OCI-LY1 (cell line): ENCODE measurements around the gene PDGFA.

Source experiments
- H2AFZ ChIP-seq: fragments of 200-600 bp; sonication (generic), shearing (Covaris generic); 2 replicates; pipeline ENCODE4 v1.6.0; 2014; ENCODE audit warnings: antibody characterized with exemption, mild to moderate bottlenecking, low read length
- H3F3A ChIP-seq: fragments of 200-600 bp; sonication (generic), shearing (Covaris generic); 2 replicates; pipeline ENCODE4 v1.6.0; 2014; ENCODE audit warnings: mild to moderate bottlenecking, antibody characterized with exemption, low read length, moderate library complexity; ENCODE audit not compliant: insufficient read depth
- H3K27ac ChIP-seq: fragments of 200-600 bp; sonication (generic); 2 replicates; pipeline ENCODE4 v1.5.1; 2014; ENCODE audit warnings: low read length, mixed run types, mild to moderate bottlenecking, low read depth; ENCODE audit not compliant: poor library complexity, severe bottlenecking
- H3K27me3 ChIP-seq: fragments of 200-600 bp; sonication (generic); 2 replicates; pipeline ENCODE4 v1.6.0; 2014; ENCODE audit warnings: antibody characterized with exemption, mild to moderate bottlenecking, low read length, moderate library complexity; ENCODE audit not compliant: insufficient read depth
- H3K36me3 ChIP-seq: fragments of 200-600 bp; sonication (generic); 2 replicates; pipeline ENCODE4 v1.6.1; 2014; ENCODE audit warnings: mild to moderate bottlenecking, antibody characterized with exemption, low read length, moderate library complexity, mixed read lengths; ENCODE audit not compliant: insufficient read depth
- H3K4me1 ChIP-seq: fragments of 200-600 bp; sonication (generic); 2 replicates; pipeline ENCODE4 v1.5.1; 2014; ENCODE audit warnings: mild to moderate bottlenecking, low read length, moderate library complexity; ENCODE audit not compliant: insufficient read depth, severe bottlenecking
- H3K4me2 ChIP-seq: fragments of 200-600 bp; sonication (generic), shearing (Covaris generic); 2 replicates; pipeline ENCODE4 v1.6.1; 2014; ENCODE audit warnings: low read length
- H3K4me3 ChIP-seq: fragments of 200-600 bp; sonication (generic); 2 replicates; pipeline ENCODE4 v1.5.1; 2014; ENCODE audit warnings: low read length, low read depth, mild to moderate bottlenecking, mixed read lengths; ENCODE audit not compliant: poor library complexity, severe bottlenecking
- H3K79me2 ChIP-seq: fragments of 200-600 bp; shearing (Covaris generic); 2 replicates; pipeline ENCODE4 v1.6.1; 2016; ENCODE audit warnings: mixed run types, low read length, mixed read lengths; ENCODE audit not compliant: insufficient read depth
- H3K9ac ChIP-seq: fragments of 200-600 bp; sonication (generic), shearing (Covaris generic); 2 replicates; pipeline ENCODE4 v1.6.1; 2014; ENCODE audit warnings: mild to moderate bottlenecking, low read length, mixed read lengths
- H3K9me2 ChIP-seq: fragments of 200-600 bp; sonication (generic), shearing (Covaris generic); 2 replicates; pipeline ENCODE4 v1.6.1; 2014; ENCODE audit warnings: low read depth, mild to moderate bottlenecking, low read length, mixed read lengths
- H3K9me3 ChIP-seq: fragments of 200-600 bp; shearing (Covaris generic); 2 replicates; pipeline ENCODE4 v1.6.1; 2014; ENCODE audit warnings: low read length, mixed read lengths
- H4K20me1 ChIP-seq: fragments of 200-600 bp; sonication (generic), shearing (Covaris generic); 2 replicates; pipeline ENCODE4 v1.6.0; 2016; ENCODE audit warnings: mild to moderate bottlenecking, low read length; ENCODE audit not compliant: insufficient read depth
- CTCF ChIP-seq: fragments of 200-600 bp; sonication (generic), shearing (Covaris generic); IDR thresholded peaks from 2 replicates; pipeline ENCODE4 v1.5.1; 2017; ENCODE audit warnings: mild to moderate bottlenecking, antibody characterized with exemption, low read length, moderate library complexity, mixed read lengths
- EZH2 ChIP-seq: fragments of 200-600 bp; sonication (generic), shearing (Covaris generic); IDR thresholded peaks from 2 replicates; pipeline ENCODE4 v1.8.0; 2017; ENCODE audit warnings: borderline replicate concordance, mixed run types, mild to moderate bottlenecking, antibody characterized with exemption, low read length, moderate library complexity, mixed read lengths

PDGFA gene

GRCh38 chr7:541661-542060 is 22.0 kb upstream of the PDGFA start:
- Histone ChIP-seq H3K27ac (no peak overlapping the region), H3K27me3 (peaks cover 2% of the 10 kb centered on the region; the same call in 1 of the 2 replicates), H4K20me1 (no peaks in the 10 kb centered on the region), H3K79me2 (no peaks in the 10 kb centered on the region), H3K36me3 (no peaks in the 10 kb centered on the region), H3K9ac (no peak overlapping the region), H3K9me2 (no peaks in the 10 kb centered on the region), H3K9me3 (no peaks in the 10 kb centered on the region), H3K4me2 (no peak overlapping the region), H3F3A (no peaks in the 10 kb centered on the region), H3K4me1 (no peaks in the 10 kb centered on the region), H3K4me3 (no peak overlapping the region), H2AFZ (no peak overlapping the region)
- TF ChIP-seq EZH2: no peak

DNA sequence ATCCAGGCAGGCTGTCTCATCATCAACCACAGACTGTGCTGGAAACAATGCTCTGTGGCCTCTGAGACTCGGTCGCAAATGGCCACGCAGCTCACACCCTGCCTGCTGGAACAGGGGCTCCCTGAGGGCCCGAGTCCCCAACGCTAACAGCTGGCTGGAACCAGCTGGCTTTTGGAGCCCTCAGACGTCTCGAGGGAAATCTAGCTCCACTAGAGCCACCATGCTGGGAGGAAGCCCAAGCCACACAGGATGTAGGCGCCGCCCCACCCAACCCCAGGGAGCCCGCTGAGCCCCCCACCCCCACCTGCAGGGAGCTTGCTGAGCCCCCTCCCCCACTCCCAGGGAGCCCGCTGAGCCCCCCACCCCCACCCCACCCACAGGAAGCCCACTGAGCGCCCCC is 21.4 kb upstream of the PDGFA start:
- Histone ChIP-seq H3K9me2 (no peaks in the 10 kb centered on the region), H3K9me3 (no peaks in the 10 kb centered on the region), H3K4me2 (no peak overlapping the region), H3K27ac (no peak overlapping the region), H3K4me1 (no peaks in the 10 kb centered on the region), H3F3A (no peaks in the 10 kb centered on the region), H3K4me3 (no peak overlapping the region), H2AFZ (no peak overlapping the region), H4K20me1 (no peaks in the 10 kb centered on the region), H3K36me3 (no peaks in the 10 kb centered on the region), H3K27me3 (peaks cover 2% of the 10 kb centered on the region; the same call in 1 of the 2 replicates), H3K79me2 (no peaks in the 10 kb centered on the region), H3K9ac (no peak overlapping the region)
- TF ChIP-seq CTCF (no peak), EZH2 (no peak)

- H3F3A ChIP-seq: no peaks in the 10 kb centered on the region
- no peak overlapping the region for H3K9ac ChIP-seq
Observed at GRCh38 chr7:540579-540978, 20.9 kb upstream of the PDGFA start.

More at GRCh38 chr7:540579-540978, 20.9 kb upstream of the PDGFA start:
- Histone ChIP-seq H4K20me1 (no peaks in the 10 kb centered on the region), H3K9me3 (no peaks in the 10 kb centered on the region), H3K79me2 (no peaks in the 10 kb centered on the region), H3K27ac (no peak overlapping the region), H3K9me2 (no peaks in the 10 kb centered on the region), H3K27me3 (peaks cover 2% of the 10 kb centered on the region; the same call in 1 of the 2 replicates), H2AFZ (no peak overlapping the region), H3K4me2 (no peak overlapping the region), H3K4me1 (no peaks in the 10 kb centered on the region), H3K36me3 (no peaks in the 10 kb centered on the region), H3K4me3 (no peak overlapping the region)
- no peak for TF ChIP-seq EZH2
- no peak for TF ChIP-seq CTCF
